Measurements from ENCODE around the gene ARHGAP45. TPM values are rescaled to one million over a fixed set of nuclear protein-coding genes. Genes with fewer than 3 reads are reported as not detected.

The ARHGAP45 gene
- total and polyA plus RNA-seq, 2 experiments from 2014 or later = 24.7 to 71.8 TPM

DNA sequence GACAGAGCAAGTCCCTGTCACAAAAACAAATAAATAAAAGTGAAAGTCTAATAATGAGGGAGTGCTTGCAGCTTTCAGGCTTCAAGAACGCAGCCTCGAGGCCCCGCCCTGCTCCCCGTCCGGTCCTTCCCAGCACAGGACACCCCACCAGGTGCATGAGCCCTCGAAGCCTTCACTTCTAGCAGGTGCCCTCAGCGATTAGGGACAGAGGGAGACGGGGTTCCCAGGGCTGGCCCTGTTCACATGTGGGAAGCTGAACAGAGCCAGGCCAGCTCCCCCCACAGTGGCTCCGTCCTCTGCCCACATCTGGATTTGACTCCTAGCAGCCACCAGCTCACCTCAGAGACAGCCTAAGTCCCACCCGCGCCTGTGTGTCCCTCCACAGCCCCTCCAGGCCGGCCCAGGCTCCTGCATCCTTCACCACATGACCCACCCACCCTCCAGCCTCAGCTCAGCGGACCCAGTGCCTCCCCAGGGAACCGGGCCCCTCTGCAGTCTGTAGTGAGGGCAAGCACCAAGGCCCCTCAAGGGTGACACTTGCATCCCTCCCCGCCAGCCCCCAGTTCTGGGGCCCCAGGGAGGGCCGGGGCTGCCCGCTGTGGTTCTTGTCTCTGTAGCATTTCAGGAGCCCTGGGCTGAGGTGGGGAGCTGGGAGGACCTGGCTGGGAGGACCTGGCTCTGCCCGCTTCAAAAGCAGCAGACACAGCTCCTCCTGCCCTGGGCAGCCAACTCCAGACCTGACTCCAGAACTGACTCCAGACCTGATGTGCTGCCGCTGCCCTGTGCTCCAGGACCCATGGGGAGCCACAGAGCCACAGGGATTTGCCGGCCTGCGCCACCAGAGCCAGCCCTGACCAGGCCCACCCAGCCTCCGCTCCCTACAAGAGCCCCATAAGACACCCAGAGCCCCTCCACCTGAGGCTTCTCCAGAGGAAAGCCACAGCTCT lies 64.1 kb downstream of the ARHGAP45 start (continued):
- TF ChIP-seq, protein P1, sequence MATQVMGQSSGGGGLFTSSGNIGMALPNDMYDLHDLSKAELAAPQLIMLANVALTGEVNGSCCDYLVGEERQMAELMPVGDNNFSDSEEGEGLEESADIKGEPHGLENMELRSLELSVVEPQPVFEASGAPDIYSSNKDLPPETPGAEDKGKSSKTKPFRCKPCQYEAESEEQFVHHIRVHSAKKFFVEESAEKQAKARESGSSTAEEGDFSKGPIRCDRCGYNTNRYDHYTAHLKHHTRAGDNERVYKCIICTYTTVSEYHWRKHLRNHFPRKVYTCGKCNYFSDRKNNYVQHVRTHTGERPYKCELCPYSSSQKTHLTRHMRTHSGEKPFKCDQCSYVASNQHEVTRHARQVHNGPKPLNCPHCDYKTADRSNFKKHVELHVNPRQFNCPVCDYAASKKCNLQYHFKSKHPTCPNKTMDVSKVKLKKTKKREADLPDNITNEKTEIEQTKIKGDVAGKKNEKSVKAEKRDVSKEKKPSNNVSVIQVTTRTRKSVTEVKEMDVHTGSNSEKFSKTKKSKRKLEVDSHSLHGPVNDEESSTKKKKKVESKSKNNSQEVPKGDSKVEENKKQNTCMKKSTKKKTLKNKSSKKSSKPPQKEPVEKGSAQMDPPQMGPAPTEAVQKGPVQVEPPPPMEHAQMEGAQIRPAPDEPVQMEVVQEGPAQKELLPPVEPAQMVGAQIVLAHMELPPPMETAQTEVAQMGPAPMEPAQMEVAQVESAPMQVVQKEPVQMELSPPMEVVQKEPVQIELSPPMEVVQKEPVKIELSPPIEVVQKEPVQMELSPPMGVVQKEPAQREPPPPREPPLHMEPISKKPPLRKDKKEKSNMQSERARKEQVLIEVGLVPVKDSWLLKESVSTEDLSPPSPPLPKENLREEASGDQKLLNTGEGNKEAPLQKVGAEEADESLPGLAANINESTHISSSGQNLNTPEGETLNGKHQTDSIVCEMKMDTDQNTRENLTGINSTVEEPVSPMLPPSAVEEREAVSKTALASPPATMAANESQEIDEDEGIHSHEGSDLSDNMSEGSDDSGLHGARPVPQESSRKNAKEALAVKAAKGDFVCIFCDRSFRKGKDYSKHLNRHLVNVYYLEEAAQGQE (IDR thresholded peaks at IDR 0.05; ENCODE audit: unreplicated experiment) = no peak
- TF ChIP-seq JUNB (IDR thresholded peaks at IDR 0.05; ENCODE audit: unreplicated experiment) = no peak
- no peak for TF ChIP-seq NANOG (IDR thresholded peaks at IDR 0.05; ENCODE audit: borderline replicate concordance)
- TF ChIP-seq ZNF114 (CRISPR knock-in tag; IDR thresholded peaks at IDR 0.05) = no peak
- TF ChIP-seq, protein P2, sequence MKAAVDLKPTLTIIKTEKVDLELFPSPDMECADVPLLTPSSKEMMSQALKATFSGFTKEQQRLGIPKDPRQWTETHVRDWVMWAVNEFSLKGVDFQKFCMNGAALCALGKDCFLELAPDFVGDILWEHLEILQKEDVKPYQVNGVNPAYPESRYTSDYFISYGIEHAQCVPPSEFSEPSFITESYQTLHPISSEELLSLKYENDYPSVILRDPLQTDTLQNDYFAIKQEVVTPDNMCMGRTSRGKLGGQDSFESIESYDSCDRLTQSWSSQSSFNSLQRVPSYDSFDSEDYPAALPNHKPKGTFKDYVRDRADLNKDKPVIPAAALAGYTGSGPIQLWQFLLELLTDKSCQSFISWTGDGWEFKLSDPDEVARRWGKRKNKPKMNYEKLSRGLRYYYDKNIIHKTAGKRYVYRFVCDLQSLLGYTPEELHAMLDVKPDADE (IDR thresholded peaks at IDR 0.05) = no peak
- TF ChIP-seq STAT1 (IDR thresholded peaks at IDR 0.05; ENCODE audit: unreplicated experiment) = no peak
- TF ChIP-seq POLR2AphosphoS5 (IDR thresholded peaks at IDR 0.05; ENCODE audit: low read depth) = no peak
- TF ChIP-seq EZH2 (IDR thresholded peaks at IDR 0.05; ENCODE audit: low read depth, unreplicated experiment) = no peak
- no peak for TF ChIP-seq CREB1 (CRISPR knock-in tag; IDR thresholded peaks at IDR 0.05; ENCODE audit: low read depth)
- no peak for TF ChIP-seq EZH2phosphoT487 (IDR thresholded peaks at IDR 0.05; ENCODE audit: unreplicated experiment)
- TF ChIP-seq, protein P3, sequence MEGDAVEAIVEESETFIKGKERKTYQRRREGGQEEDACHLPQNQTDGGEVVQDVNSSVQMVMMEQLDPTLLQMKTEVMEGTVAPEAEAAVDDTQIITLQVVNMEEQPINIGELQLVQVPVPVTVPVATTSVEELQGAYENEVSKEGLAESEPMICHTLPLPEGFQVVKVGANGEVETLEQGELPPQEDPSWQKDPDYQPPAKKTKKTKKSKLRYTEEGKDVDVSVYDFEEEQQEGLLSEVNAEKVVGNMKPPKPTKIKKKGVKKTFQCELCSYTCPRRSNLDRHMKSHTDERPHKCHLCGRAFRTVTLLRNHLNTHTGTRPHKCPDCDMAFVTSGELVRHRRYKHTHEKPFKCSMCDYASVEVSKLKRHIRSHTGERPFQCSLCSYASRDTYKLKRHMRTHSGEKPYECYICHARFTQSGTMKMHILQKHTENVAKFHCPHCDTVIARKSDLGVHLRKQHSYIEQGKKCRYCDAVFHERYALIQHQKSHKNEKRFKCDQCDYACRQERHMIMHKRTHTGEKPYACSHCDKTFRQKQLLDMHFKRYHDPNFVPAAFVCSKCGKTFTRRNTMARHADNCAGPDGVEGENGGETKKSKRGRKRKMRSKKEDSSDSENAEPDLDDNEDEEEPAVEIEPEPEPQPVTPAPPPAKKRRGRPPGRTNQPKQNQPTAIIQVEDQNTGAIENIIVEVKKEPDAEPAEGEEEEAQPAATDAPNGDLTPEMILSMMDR (conservative IDR thresholded peaks at IDR 0.05; ENCODE audit: low read depth in 2 of 2) = no peak
